ENCODE results near the gene PQBP1. TPM values are rescaled to one million over a fixed set of nuclear protein-coding genes. Genes with fewer than 3 reads are reported as not detected.

Gene PQBP1
- total and polyA plus RNA-seq, 2 of the 13 experiments (the other 11 are each of a cell fraction or from before 2014, with no cell fraction given) = 58.1 to 80.9 TPM

- peak; percentile 39; the same call in 1 of the 2 replicates for TF ChIP-seq ZNF770 (CRISPR knock-in tag; IDR thresholded peaks at IDR 0.05)
- TF ChIP-seq TFDP1 (CRISPR knock-in tag; IDR thresholded peaks at IDR 0.05; ENCODE audit: borderline replicate concordance) = no peak
- 0 out of 2 replicates have a peak, but pooled peaks have one; percentile 16 for TF ChIP-seq PATZ1 (CRISPR knock-in tag; IDR thresholded peaks at IDR 0.05)
- TF ChIP-seq ZNF205 (CRISPR knock-in tag; IDR thresholded peaks at IDR 0.05) = 0 out of 2 replicates have a peak, but pooled peaks have one; percentile 24
- no peak for TF ChIP-seq BCLAF1 (IDR thresholded peaks at IDR 0.05)
- TF ChIP-seq POLR2AphosphoS5 (IDR thresholded peaks at IDR 0.05; ENCODE audit: low read depth, low read length) = peak; percentile 43
- no peak for TF ChIP-seq FOSL2 (CRISPR knock-in tag; IDR thresholded peaks at IDR 0.05)
- no peak for TF ChIP-seq CEBPG (CRISPR knock-in tag; IDR thresholded peaks at IDR 0.05)
- TF ChIP-seq IRF9 (CRISPR knock-in tag; IDR thresholded peaks at IDR 0.05; ENCODE audit: borderline replicate concordance) = no peak
- TF ChIP-seq ZBTB4 (CRISPR knock-in tag; IDR thresholded peaks at IDR 0.05; ENCODE audit: borderline replicate concordance) = no peak
- TF ChIP-seq ATAD3A (CRISPR knock-in tag; IDR thresholded peaks at IDR 0.05) = no peak
- no peak for TF ChIP-seq SP1 (IDR thresholded peaks at IDR 0.05)
- no peak for TF ChIP-seq SP1 (CRISPR knock-in tag; IDR thresholded peaks at IDR 0.05)
- TF ChIP-seq NBN (conservative IDR thresholded peaks at IDR 0.05) = no peak
- TF ChIP-seq KDM2A (CRISPR knock-in tag; IDR thresholded peaks at IDR 0.05; ENCODE audit: borderline replicate concordance, low read depth) = peak; percentile 82; the same call in 1 of the 2 replicates
- no peak for TF ChIP-seq KAT8 (CRISPR knock-in tag; IDR thresholded peaks at IDR 0.05)
Measured at GRCh38 chrX:48891402-48892288, 6.1 kb upstream of the PQBP1 start (continued).
